ENCODE data around the gene VAV3. TPM values are rescaled to one million over a fixed set of nuclear protein-coding genes. Genes with fewer than 3 reads are reported as not detected.

VAV3 gene
- polyA plus RNA-seq, 3 donors, result 5.4 to 9.2 (median 9.0) TPM

- no peak for DNase-seq
Measured at GRCh38 chr1:107900090-107900945, 64.7 kb downstream of the VAV3 start.

DNA sequence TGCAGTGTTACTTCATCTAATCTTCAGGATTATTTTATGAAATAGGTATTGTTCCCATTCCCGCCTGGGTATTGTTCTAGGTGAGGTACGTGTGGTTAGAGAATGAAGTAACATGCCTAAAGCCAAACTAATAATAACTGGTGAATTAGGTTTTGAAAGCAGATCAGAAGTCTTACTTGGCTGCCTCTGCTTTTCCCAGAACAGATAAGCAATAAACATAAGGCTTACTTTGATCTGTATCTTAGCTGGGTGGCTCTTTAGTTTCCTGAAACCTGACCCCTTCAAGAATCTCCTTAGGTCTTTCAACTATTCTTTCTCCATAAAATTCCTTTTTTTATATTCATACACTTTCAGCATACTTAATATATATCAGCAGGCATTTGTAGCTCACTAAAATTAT, 65.3 kb downstream of the VAV3 start:
- no peak overlapping the region for H3K4me3 ChIP-seq (replicated peaks in 1 of 3; ENCODE audit: low read depth in 2 of 3, low read length in 3 of 3)
- Mint-ChIP-seq H3K36me3 (peaks cover 2 to 5% of the 10 kb centered on the region in 2 donors), H3K4me1 (peaks cover 48% of the 10 kb centered on the region), H3K4me3 (no peak overlapping the region), H3K27ac (peak overlapping the region in 1 of 7 donors; percentile 39), H3K9me3 (no peaks in the 10 kb centered on the region), H3K27me3 (ENCODE audit: low read depth in 3 of 3) (peaks cover 0 to 2% (median 0%) of the 10 kb centered on the region in 3 donors)
- no peaks in the 10 kb centered on the region for H3K9me3 ChIP-seq (replicated peaks in 1 of 2; ENCODE audit: control insufficient read depth in 1 of 2, insufficient read depth in 1 of 2, low read length in 2 of 2)
- H3K79me2 ChIP-seq (ENCODE audit: insufficient read depth, low read length), result peaks cover 86% of the 10 kb centered on the region
- H3K4me1 ChIP-seq (ENCODE audit: control insufficient read depth in 1 of 2, insufficient read depth in 2 of 2, low read length in 2 of 2), result peaks cover 20 to 23% of the 10 kb centered on the region in 2 donors
- TF ChIP-seq CTCF (IDR thresholded peaks at IDR 0.05), result no peak
- WGBS (ENCODE audit: insufficient coverage), result no CpG with 5 or more reads among the region's 2 CpGs
- no peak overlapping the region for H3K27ac ChIP-seq (ENCODE audit: low read depth in 1 of 2, low read length in 2 of 2)
- H3K27me3 ChIP-seq (ENCODE audit: control insufficient read depth in 2 of 2, insufficient read depth in 2 of 2, low read length in 2 of 2), result no peaks in the 10 kb centered on the region
- peaks cover 23% of the 10 kb centered on the region for H4K20me1 ChIP-seq (ENCODE audit: insufficient read depth, low read length)
- no peak overlapping the region for H3K4me2 ChIP-seq (replicated peaks; ENCODE audit: extremely low read depth, low read length, poor library complexity, severe bottlenecking)
- H2AFZ ChIP-seq (ENCODE audit: insufficient read depth, low read depth, low read length, poor library complexity, severe bottlenecking), result no peak overlapping the region
- H3K36me3 ChIP-seq (replicated peaks in 1 of 2; ENCODE audit: control insufficient read depth in 1 of 2, insufficient read depth in 2 of 2, low read length in 2 of 2), result no peaks in the 10 kb centered on the region
- H3K9ac ChIP-seq (ENCODE audit: insufficient read depth, low read length, poor library complexity, severe bottlenecking), result no peak overlapping the region
- intact Hi-C loops (cut with micrococcal nuclease), result loop anchor here (10.0 kb wide), 2 partner anchors 45 to 65 kb away; partner anchors contain the start of gene VAV3 (in 1 of the 2)
- no peak for DNase-seq

More at GRCh38 chr1:107900090-107900945, 64.7 kb downstream of the VAV3 start:
- Histone ChIP-seq H3K27ac (ENCODE audit: low read depth in 1 of 2, low read length in 2 of 2) (no peak overlapping the region), H3K4me1 (ENCODE audit: control insufficient read depth in 1 of 2, insufficient read depth in 2 of 2, low read length in 2 of 2) (peaks cover 16 to 19% of the 10 kb centered on the region in 2 donors), H3K9ac (ENCODE audit: insufficient read depth, low read length, poor library complexity, severe bottlenecking) (no peak overlapping the region), H4K20me1 (ENCODE audit: insufficient read depth, low read length) (peaks cover 26% of the 10 kb centered on the region), H3K4me3 (replicated peaks in 1 of 3; ENCODE audit: low read depth in 2 of 3, low read length in 3 of 3) (no peak overlapping the region), H3K36me3 (replicated peaks in 1 of 2; ENCODE audit: control insufficient read depth in 1 of 2, insufficient read depth in 2 of 2, low read length in 2 of 2) (no peaks in the 10 kb centered on the region), H3K4me2 (replicated peaks; ENCODE audit: extremely low read depth, low read length, poor library complexity, severe bottlenecking) (no peak overlapping the region), H3K27me3 (ENCODE audit: control insufficient read depth in 2 of 2, insufficient read depth in 2 of 2, low read length in 2 of 2) (no peaks in the 10 kb centered on the region), H2AFZ (ENCODE audit: insufficient read depth, low read depth, low read length, poor library complexity, severe bottlenecking) (no peak overlapping the region), H3K9me3 (replicated peaks in 1 of 2; ENCODE audit: control insufficient read depth in 1 of 2, insufficient read depth in 1 of 2, low read length in 2 of 2) (no peaks in the 10 kb centered on the region), H3K79me2 (ENCODE audit: insufficient read depth, low read length) (peaks cover 88% of the 10 kb centered on the region)
- intact Hi-C loops (cut with micrococcal nuclease), result loop anchor here in 1 of 2 donors (10.0 kb wide), 1 partner anchor 46 kb away; no protein-coding TSS in a partner anchor
- Mint-ChIP-seq H3K27me3 (ENCODE audit: low read depth in 3 of 3) (peaks cover 0 to 2% (median 0%) of the 10 kb centered on the region in 3 donors), H3K4me1 (peaks cover 43% of the 10 kb centered on the region), H3K36me3 (peaks cover 2 to 5% of the 10 kb centered on the region in 2 donors), H3K27ac (peak overlapping the region in 1 of 7 donors; percentile 39), H3K9me3 (no peaks in the 10 kb centered on the region), H3K4me3 (no peak overlapping the region)
- no peak for TF ChIP-seq CTCF (IDR thresholded peaks at IDR 0.05)
- no CpG with 5 or more reads among the region's 6 CpGs for WGBS (ENCODE audit: insufficient coverage)

Data from CD14-positive monocyte (primary cell).